ENCODE measurements around the gene PCCB.

- TF ChIP-seq POLR2A (IDR thresholded peaks at IDR 0.05), result no peak
- TF ChIP-seq, protein P1, sequence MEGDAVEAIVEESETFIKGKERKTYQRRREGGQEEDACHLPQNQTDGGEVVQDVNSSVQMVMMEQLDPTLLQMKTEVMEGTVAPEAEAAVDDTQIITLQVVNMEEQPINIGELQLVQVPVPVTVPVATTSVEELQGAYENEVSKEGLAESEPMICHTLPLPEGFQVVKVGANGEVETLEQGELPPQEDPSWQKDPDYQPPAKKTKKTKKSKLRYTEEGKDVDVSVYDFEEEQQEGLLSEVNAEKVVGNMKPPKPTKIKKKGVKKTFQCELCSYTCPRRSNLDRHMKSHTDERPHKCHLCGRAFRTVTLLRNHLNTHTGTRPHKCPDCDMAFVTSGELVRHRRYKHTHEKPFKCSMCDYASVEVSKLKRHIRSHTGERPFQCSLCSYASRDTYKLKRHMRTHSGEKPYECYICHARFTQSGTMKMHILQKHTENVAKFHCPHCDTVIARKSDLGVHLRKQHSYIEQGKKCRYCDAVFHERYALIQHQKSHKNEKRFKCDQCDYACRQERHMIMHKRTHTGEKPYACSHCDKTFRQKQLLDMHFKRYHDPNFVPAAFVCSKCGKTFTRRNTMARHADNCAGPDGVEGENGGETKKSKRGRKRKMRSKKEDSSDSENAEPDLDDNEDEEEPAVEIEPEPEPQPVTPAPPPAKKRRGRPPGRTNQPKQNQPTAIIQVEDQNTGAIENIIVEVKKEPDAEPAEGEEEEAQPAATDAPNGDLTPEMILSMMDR (IDR thresholded peaks at IDR 0.05), result no peak
These were observed 127.9 kb downstream of the PCCB start for GRCh38 chr3:136378011-136378410.

All from stomach (tissue), 4 donors.